ENCODE results near the gene SRRM1. TPM values are rescaled to one million over a fixed set of nuclear protein-coding genes. Genes with fewer than 3 reads are reported as not detected.
"Not testable (repeated sequence)": the region's sequence is repeated elsewhere in the genome, so short reads cannot be mapped to it uniquely, and the experiment has no call there.

Gene SRRM1
- total RNA-seq, 1 experiment from 2014 or later: 124 TPM

DNA sequence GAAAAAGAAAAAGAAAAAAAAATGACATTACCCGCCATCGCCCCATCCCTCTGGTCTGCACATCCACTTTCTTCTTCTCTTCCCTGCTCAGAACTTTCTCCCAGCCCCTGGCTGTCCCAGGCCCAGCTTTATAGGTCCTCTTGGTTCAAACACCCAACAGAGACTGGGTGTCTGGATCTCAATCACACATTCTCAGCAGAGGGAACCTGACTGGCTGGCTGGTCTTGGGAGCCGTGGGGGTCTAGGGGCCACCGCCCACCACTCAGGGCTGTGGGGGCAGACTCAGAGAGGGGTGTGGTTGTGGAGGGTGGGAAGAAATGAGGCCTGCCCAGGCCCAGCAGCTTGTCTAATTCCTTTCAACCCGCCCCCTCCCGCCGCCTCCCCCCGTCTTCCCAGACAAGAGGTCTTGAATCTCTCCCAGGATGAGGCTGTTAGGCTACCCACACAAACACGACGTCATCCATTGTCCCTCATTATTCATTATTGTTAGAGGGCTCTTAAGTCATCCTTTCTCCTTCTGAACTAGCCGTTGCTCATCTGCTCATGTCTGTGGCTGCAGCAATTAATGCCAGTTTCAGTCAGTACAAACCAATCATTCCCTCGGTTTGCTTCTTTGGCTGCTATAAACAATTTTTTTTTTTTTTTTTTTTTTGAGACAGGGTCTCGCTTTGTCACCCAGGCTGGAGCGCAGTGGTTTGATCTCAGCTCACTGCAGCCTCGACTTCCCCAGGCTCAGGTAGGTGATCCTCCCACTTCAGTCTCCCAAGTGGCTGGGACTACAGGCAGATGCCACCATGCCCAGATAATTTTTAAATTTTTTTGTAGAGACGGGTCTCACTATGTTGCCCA lies 61.5 kb downstream of the SRRM1 start:
- CTCF ChIA-PET: interaction anchor here (1.2 kb wide), 1 partner anchor 21 kb away, joined by 7 read pairs; no protein-coding TSS in a partner anchor
- H3K4me2 ChIP-seq: peak overlapping the region; percentile 70
- POLR2A ChIA-PET (ENCODE audit: unreplicated experiment): interaction anchor here (0.5 kb wide), 1 partner anchor 40 kb away, joined by 7 read pairs; the partner anchor contains the start of gene CLIC4
- H2AFZ ChIP-seq: no peak overlapping the region
- TF ChIP-seq EZH2 (IDR thresholded peaks at IDR 0.05; ENCODE audit: low read depth) (no peak), CTCF (conservative IDR thresholded peaks at IDR 0.05) (no peak)
- H3K4me1 ChIP-seq (replicated peaks; ENCODE audit: insufficient read depth): peaks cover 9% of the 10 kb centered on the region
- no peaks in the 10 kb centered on the region for H4K20me1 ChIP-seq (ENCODE audit: insufficient read depth)
- H3F3A ChIP-seq (ENCODE audit: insufficient read depth, low read depth): peaks cover 18% of the 10 kb centered on the region; the same call in 1 of the 2 replicates
- H3K27me3 ChIP-seq (ENCODE audit: insufficient read depth, low read depth): no peaks in the 10 kb centered on the region
- intact Hi-C loops (cut with micrococcal nuclease; ENCODE audit: unreplicated experiment): loop anchor here (1.0 to 2.0 kb wide), 2 partner anchors 20 to 41 kb away; partner anchors contain the start of gene CLIC4
- no peaks in the 10 kb centered on the region for H3K36me3 ChIP-seq (ENCODE audit: low read depth)
- no peak for DNase-seq
- peak overlapping the region; percentile 36; the same call in 1 of the 2 replicates for H3K27ac ChIP-seq
- H3K79me2 ChIP-seq (ENCODE audit: low read depth): no peaks in the 10 kb centered on the region
- TSS peak; percentile 96 for BruUV-seq (replicated peaks)
- H3K9me2 ChIP-seq (ENCODE audit: insufficient read depth): no peaks in the 10 kb centered on the region
- H3K4me3 ChIP-seq: no peak overlapping the region
- H3K9me3 ChIP-seq (ENCODE audit: insufficient read depth, low read depth): no peaks in the 10 kb centered on the region

DNA sequence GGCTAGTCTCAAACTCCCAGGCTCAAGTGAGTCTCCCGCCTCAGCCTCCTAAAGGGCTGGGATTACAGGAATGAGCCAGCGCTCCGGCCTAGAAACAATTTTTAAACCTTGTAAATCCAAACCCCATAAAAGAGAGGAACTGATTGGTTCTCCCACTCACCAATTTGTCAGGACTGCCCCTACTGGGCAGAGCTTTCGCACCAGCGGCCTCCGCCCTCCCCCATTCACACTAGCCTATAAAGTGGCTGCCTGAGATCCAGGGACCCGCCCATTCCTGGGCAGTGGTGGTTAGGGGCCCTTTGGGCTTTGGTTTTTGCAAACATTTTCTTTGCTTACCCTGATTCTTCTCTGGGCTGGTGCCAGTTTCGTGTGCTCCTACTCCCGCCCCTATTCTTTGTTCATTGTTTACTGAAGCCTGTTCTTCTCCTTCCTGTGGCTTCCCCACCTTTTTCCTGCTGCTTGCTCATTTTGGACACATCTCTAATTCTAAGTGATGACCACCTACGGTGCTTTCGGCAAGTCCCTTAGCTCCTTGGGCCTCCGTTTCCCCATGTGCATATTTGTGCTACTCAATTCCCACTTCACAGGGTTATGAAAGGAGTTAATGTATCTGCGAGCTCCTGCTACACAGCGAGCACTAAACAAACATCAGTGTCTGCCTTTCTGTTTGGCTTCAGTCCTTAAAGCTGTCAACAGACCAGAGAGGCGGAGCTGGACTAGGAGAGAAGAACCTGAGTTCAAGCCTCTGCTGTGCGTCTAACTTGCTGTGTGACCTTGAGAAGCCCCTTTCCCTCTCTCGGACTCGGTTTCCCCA lies 62.4 kb downstream of the SRRM1 start:
- H3K4me1 ChIP-seq (replicated peaks; ENCODE audit: insufficient read depth): peaks cover 9% of the 10 kb centered on the region

GRCh38 chr1:24706074-24706389 lies 62.9 kb downstream of the SRRM1 start:
- H3K27ac ChIP-seq: peak overlapping the region; percentile 36
- not testable (repeated sequence) for H3K36me3 ChIP-seq (ENCODE audit: low read depth)
- POLR2A ChIA-PET (ENCODE audit: unreplicated experiment): interaction anchor here (0.6 to 1.1 kb wide), 5 partner anchors 7 to 69 kb away, joined by 3 to 18 read pairs (median 4); partner anchors contain the start of gene CLIC4

More for the DNA sequence above, 62.4 kb downstream of the SRRM1 start:
- Histone ChIP-seq H2AFZ (peak overlapping the region; percentile 22; the same call in 1 of the 2 replicates), H3K79me2 (ENCODE audit: low read depth) (no peaks in the 10 kb centered on the region), H3K27me3 (ENCODE audit: insufficient read depth, low read depth) (no peaks in the 10 kb centered on the region), H3K9me2 (ENCODE audit: insufficient read depth) (no peaks in the 10 kb centered on the region), H4K20me1 (ENCODE audit: insufficient read depth) (no peaks in the 10 kb centered on the region), H3K4me2 (peak overlapping the region; percentile 70), H3K9me3 (ENCODE audit: insufficient read depth, low read depth) (no peaks in the 10 kb centered on the region), H3K4me3 (peak overlapping the region; percentile 34; the same call in 1 of the 2 replicates), H3K36me3 (ENCODE audit: low read depth) (no peaks in the 10 kb centered on the region), H3K27ac (peak overlapping the region; percentile 36), H3F3A (ENCODE audit: insufficient read depth, low read depth) (peaks cover 18% of the 10 kb centered on the region; the same call in 1 of the 2 replicates)
- ChIA-PET POLR2A (ENCODE audit: unreplicated experiment) (interaction anchor here (0.5 to 1.1 kb wide), 7 partner anchors 8 to 69 kb away, joined by 3 to 18 read pairs (median 4); partner anchors contain the start of gene CLIC4), CTCF (interaction anchor here (1.1 to 1.2 kb wide), 2 partner anchors 22 to 40 kb away, joined by 5 to 7 read pairs; partner anchors contain the start of gene CLIC4)
- intact Hi-C loops (cut with micrococcal nuclease; ENCODE audit: unreplicated experiment): loop anchor here (1.0 to 2.0 kb wide), 2 partner anchors 19 to 40 kb away; partner anchors contain the start of gene CLIC4
- BruUV-seq (replicated peaks): TSS peak; percentile 45
- DNase-seq: peak; percentile 85 to 93
- TF ChIP-seq EZH2 (IDR thresholded peaks at IDR 0.05; ENCODE audit: low read depth) (no peak), CTCF (conservative IDR thresholded peaks at IDR 0.05) (no peak)

More at GRCh38 chr1:24706074-24706389, 62.9 kb downstream of the SRRM1 start:
- CTCF ChIA-PET: interaction anchor here (1.1 to 1.2 kb wide), 2 partner anchors 22 to 39 kb away, joined by 5 to 7 read pairs; partner anchors contain the start of gene CLIC4
- BruUV-seq (replicated peaks); H3K79me2 ChIP-seq (ENCODE audit: low read depth); H3K4me3 ChIP-seq; H3K9me2 ChIP-seq (ENCODE audit: insufficient read depth); H3K4me1 ChIP-seq (replicated peaks; ENCODE audit: insufficient read depth); H3K9me3 ChIP-seq (ENCODE audit: insufficient read depth, low read depth); intact Hi-C loops (cut with micrococcal nuclease; ENCODE audit: unreplicated experiment); H4K20me1 ChIP-seq (ENCODE audit: insufficient read depth); DNase-seq; H3K27me3 ChIP-seq (ENCODE audit: insufficient read depth, low read depth); H2AFZ ChIP-seq: not testable (repeated sequence)
- H3K4me2 ChIP-seq: peak overlapping the region; percentile 70
- peaks cover 18% of the 10 kb centered on the region; the same call in 1 of the 2 replicates for H3F3A ChIP-seq (ENCODE audit: insufficient read depth, low read depth)
